Measurements from ENCODE around the gene PLPP4.

DNA sequence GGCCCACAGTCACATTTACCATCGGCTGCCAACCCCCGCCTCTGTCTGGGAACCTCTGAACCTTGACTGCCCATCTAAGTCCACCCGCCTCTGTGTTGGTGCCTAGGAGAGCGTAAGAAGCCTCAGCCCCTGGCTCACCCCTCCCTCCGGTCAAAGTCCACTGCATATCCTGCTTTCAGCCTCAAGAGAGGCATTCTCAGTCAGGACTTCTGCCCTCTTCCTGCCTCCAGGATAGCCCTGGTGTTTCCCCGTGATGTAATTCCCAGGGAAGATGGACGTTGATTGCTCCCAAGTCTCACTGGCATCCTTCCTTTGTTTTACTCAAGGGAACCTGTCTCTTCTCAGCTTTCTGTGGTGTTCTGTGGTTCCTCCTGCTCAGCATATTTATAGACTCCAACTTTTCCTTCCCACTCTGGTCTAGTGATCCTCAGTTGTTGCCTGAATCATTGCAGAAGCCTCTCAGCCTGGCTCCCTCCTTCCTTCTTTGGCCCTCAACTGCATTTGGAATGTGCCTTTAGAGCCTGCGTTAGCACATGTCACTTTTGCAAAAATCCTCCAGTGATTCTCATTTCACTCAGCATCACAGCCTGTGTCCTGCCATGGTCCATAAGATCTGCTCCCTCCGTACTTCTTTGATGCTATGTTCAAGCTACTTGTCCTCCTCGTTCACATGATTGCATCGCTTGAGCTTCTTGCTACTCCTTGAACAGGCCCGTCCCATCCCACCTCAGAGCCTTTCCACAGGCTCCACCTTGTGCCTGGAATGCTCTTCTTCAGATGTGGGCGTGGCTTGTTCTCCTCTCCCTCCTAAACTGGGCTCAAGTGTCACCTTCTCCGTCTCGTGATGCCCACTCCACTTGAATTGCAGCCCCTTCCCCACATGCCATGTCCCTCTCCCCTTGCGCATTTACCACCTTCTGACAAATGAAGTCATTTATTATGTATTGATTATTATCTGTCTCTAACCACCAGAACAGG is 124.2 kb downstream of the PLPP4 start:
- TF ChIP-seq CTCF (IDR thresholded peaks at IDR 0.05) (no peak), POLR2A (IDR thresholded peaks at IDR 0.05) (no peak), EP300 (IDR thresholded peaks at IDR 0.05) (no peak)

Data from ovary (tissue), 3 donors.